GM12891 (cell line): ENCODE measurements around the gene DNAJC7.

ENCODE experiments used
- DNase-seq: peaks from one replicate; pipeline ENCODE4 v3.0.0; 2011; ENCODE audit warnings: low spot score; ENCODE audit not compliant: insufficient read length
- FAIRE-seq: peaks from 2 replicates; lab custom pipeline; 2011; peaks lifted over from hg19 to GRCh38; lab: Jason Lieb, UNC
- PAX5 ChIP-seq: IDR thresholded peaks from 2 replicates; pipeline ENCODE4 v1.6.1; 2011; ENCODE audit warnings: low read length, moderate library complexity, mild to moderate bottlenecking; ENCODE audit not compliant: insufficient read depth, severe bottlenecking
- POLR2A ChIP-seq: IDR thresholded peaks from 2 replicates; pipeline ENCODE4 v1.6.1; 2011; ENCODE audit warnings: low read depth, low read length, control low read depth
- POLR2AphosphoS5 ChIP-seq: IDR thresholded peaks from 2 replicates; pipeline ENCODE4 v1.6.1; 2011; ENCODE audit warnings: low read depth, low read length, control low read depth
- POU2F2 ChIP-seq: IDR thresholded peaks from 2 replicates; pipeline ENCODE4 v1.6.1; 2011; ENCODE audit warnings: low read depth, mild to moderate bottlenecking, control low read depth, low read length, moderate library complexity
- SPI1 ChIP-seq: IDR thresholded peaks from 2 replicates; pipeline ENCODE4 v1.6.1; 2011; ENCODE audit warnings: low read depth, low read length, control low read depth
- TAF1 ChIP-seq: IDR thresholded peaks from 2 replicates; pipeline ENCODE4 v1.6.1; 2011; ENCODE audit warnings: low read depth, low read length, control low read depth

The DNAJC7 gene

GRCh38 chr17:41965694-41966462 is 51.4 kb downstream of the DNAJC7 start:
- TF ChIP-seq POLR2AphosphoS5: no peak; the same call in 1 of the 2 replicates
- 0 out of 2 replicates have a peak, but pooled peaks have one; percentile 9 for TF ChIP-seq POLR2A
- DNase-seq (no peak), FAIRE-seq (peak; percentile 89)

- DNase-seq: peak; percentile 75
- peak; percentile 97 for FAIRE-seq
Observed at GRCh38 chr17:41962768-41963434, 54.3 kb downstream of the DNAJC7 start.

GRCh38 chr17:41962111-41962510 is 55.1 kb downstream of the DNAJC7 start:
- TF ChIP-seq POLR2A (no peak), SPI1 (no peak), PAX5 (no peak), POU2F2 (no peak), POLR2AphosphoS5 (no peak), TAF1 (no peak)

More at GRCh38 chr17:41962768-41963434, 54.3 kb downstream of the DNAJC7 start:
- TF ChIP-seq SPI1: no peak

GRCh38 chr17:41959336-41960095 is 57.7 kb downstream of the DNAJC7 start:
- DNase-seq (no peak), FAIRE-seq (no peak)
- TF ChIP-seq PAX5 (no peak), SPI1 (no peak), POLR2AphosphoS5 (no peak), POLR2A (no peak)

More at GRCh38 chr17:41962111-41962510, 55.1 kb downstream of the DNAJC7 start:
- no peak for DNase-seq
- no peak for FAIRE-seq

GRCh38 chr17:41959030-41959335 is 58.3 kb downstream of the DNAJC7 start:
- no peak for DNase-seq
- TF ChIP-seq POU2F2 (no peak), SPI1 (no peak), POLR2A (no peak), POLR2AphosphoS5 (no peak), TAF1 (no peak), PAX5 (no peak)
- FAIRE-seq: no peak

GRCh38 chr17:41957869-41958439 is 59.3 kb downstream of the DNAJC7 start:
- FAIRE-seq: no peak
- DNase-seq: no peak
- no peak for TF ChIP-seq POLR2A
- no peak for TF ChIP-seq TAF1
- no peak for TF ChIP-seq PAX5

- TF ChIP-seq POLR2AphosphoS5: no peak
- TF ChIP-seq POLR2A: no peak
- TF ChIP-seq SPI1: no peak
- TF ChIP-seq PAX5: no peak
- no peak for TF ChIP-seq POU2F2
- TF ChIP-seq TAF1: no peak
- DNase-seq (no peak), FAIRE-seq (no peak)
Observed at GRCh38 chr17:41957031-41957868, 60.0 kb downstream of the DNAJC7 start.

- DNase-seq (no peak), FAIRE-seq (no peak)
- TF ChIP-seq POU2F2 (no peak), SPI1 (no peak), POLR2AphosphoS5 (no peak), POLR2A (no peak), PAX5 (no peak), TAF1 (no peak)
Observed at GRCh38 chr17:41956522-41956921, 60.7 kb downstream of the DNAJC7 start.
